K562 (cell line): ENCODE measurements around the gene DGKB. TPM values are rescaled to one million over a fixed set of nuclear protein-coding genes. Genes with fewer than 3 reads are reported as not detected.

Source experiments
- BCLAF1 ChIP-seq, 2 experiments: fragments of 450-650 bp in 1 of 2; IDR thresholded peaks; 2 replicates each; pipeline ENCODE4 v1.6.1; 2011 to 2017; ENCODE audit warnings: low read depth in 2 of 2, antibody characterized with exemption in 1 of 2, borderline replicate concordance in 1 of 2, low read length in 1 of 2, mild to moderate bottlenecking in 1 of 2, mixed read lengths in 1 of 2; ENCODE audit not compliant: control insufficient read depth in 1 of 2
- CHD1 ChIP-seq: fragments of 200-600 bp; sonication (generic); IDR thresholded peaks from one replicate; pipeline ENCODE4 v1.6.1; 2012; ENCODE audit warnings: mild to moderate bottlenecking, moderate library complexity, low read length, inconsistent platforms
- ELF4 ChIP-seq: fragments of 450-650 bp; formaldehyde crosslinking; IDR thresholded peaks from 2 replicates; pipeline ENCODE4 v1.4.0; 2022; ENCODE audit warnings: missing genetic modification characterization
- HOXB6 ChIP-seq: fragments of 250-450 bp; sonication (Bioruptor Pico); IDR thresholded peaks from 2 replicates; pipeline ENCODE4 v1.5.1; 2022; ENCODE audit warnings: mild to moderate bottlenecking, borderline replicate concordance
- MAFF ChIP-seq: IDR thresholded peaks from 2 replicates; pipeline ENCODE4 v1.6.1; 2012; ENCODE audit warnings: low read length, improper control_type of control experiment
- MLLT1 ChIP-seq, 2 experiments: fragments of 450-650 bp; IDR thresholded peaks; 2 replicates each; pipeline ENCODE4 v1.6.1; 2016
- NCOA1 ChIP-seq: fragments of 450-650 bp; IDR thresholded peaks from 2 replicates; pipeline ENCODE4 v1.6.1; 2016; ENCODE audit warnings: low read depth
- RBFOX2 ChIP-seq: fragments of 200-400 bp; formaldehyde crosslinking; IDR thresholded peaks from 2 replicates; pipeline ENCODE4 v1.6.1; 2017; ENCODE audit warnings: low read depth, mild to moderate bottlenecking, low read length, moderate library complexity
- XRCC3 ChIP-seq: fragments of 450-650 bp; IDR thresholded peaks from 2 replicates; pipeline ENCODE4 v1.6.1; 2017; ENCODE audit warnings: mild to moderate bottlenecking, moderate library complexity
- ZMIZ1 ChIP-seq, 2 experiments: fragments of 150-350 bp in 1 of 2; IDR thresholded peaks; 2 replicates each; pipeline ENCODE4 v1.6.1; 2012 to 2016; ENCODE audit warnings: low read depth in 2 of 2, low read length in 2 of 2, mild to moderate bottlenecking in 1 of 2, moderate library complexity in 1 of 2
- ZNF551 ChIP-seq: fragments of 250-450 bp; sonication (Bioruptor Pico); IDR thresholded peaks from 2 replicates; pipeline ENCODE4 v1.5.0; 2021; ENCODE audit warnings: mild to moderate bottlenecking, moderate library complexity
- ZNF778 ChIP-seq: fragments of 450-650 bp; formaldehyde crosslinking; IDR thresholded peaks from 2 replicates; pipeline ENCODE4 v1.4.0; 2020; ENCODE audit warnings: mild to moderate bottlenecking, moderate library complexity
- ZNF79 ChIP-seq: fragments of 250-450 bp; sonication (Bioruptor Pico); IDR thresholded peaks from 2 replicates; pipeline ENCODE4 v1.4.0; 2020; ENCODE audit warnings: low read depth, mild to moderate bottlenecking, moderate library complexity
- polyA plus RNA-seq, 8 experiments: library from polyadenylated mRNA; depleted of rRNA in 4 of 8; stranded (reverse) in 5 of 8; unstranded in 3 of 8; fragments of >200 nt; fragmentation: Nextera tagmentation in 2 of 8; fragmentation: Illumina TruSeq in 1 of 8; extraction: Ambion mirVana in 2 of 8; extraction: Trizol in 1 of 8; gene quantifications; 2 replicates each; pipeline versions ENCODE4 v1.2.1 to v1.2.3, GENCODE V29; 2011 to 2014; ENCODE audit warnings: inconsistent platforms in 1 of 8, missing spikeins in 1 of 8
- total RNA-seq, 7 experiments: library from RNA; depleted of rRNA in 6 of 7; stranded (reverse); fragments of >200 nt in 6 of 7; fragmentation: Illumina TruSeq in 2 of 7; extraction: Trizol in 2 of 7; gene quantifications; 2 replicates each; pipeline versions ENCODE4 v1.2.1 to v1.2.3, GENCODE V29; 2011 to 2021; ENCODE audit warnings: low replicate concordance in 1 of 7

DGKB gene
- total and polyA plus RNA-seq, 9 of the 15 experiments (the other 6 are each of a cell fraction or from before 2014, with no cell fraction given): 0.01 TPM; not detected in 8

- TF ChIP-seq ZMIZ1 (IDR thresholded peaks at IDR 0.05; ENCODE audit: low read depth in 2 of 2, low read length in 2 of 2) (no peak), MAFF (no peak), ZNF551 (CRISPR knock-in tag) (no peak), RBFOX2 (no peak), XRCC3 (no peak), ELF4 (CRISPR knock-in tag) (no peak), BCLAF1 (IDR thresholded peaks at IDR 0.05; ENCODE audit: borderline replicate concordance in 1 of 2, control insufficient read depth in 1 of 2, low read depth in 2 of 2, low read length in 1 of 2) (no peak), ZNF79 (CRISPR knock-in tag) (no peak), CHD1 (no peak), ZNF778 (CRISPR knock-in tag) (no peak), MLLT1 (IDR thresholded peaks at IDR 0.05) (no peak), HOXB6 (CRISPR knock-in tag) (no peak), NCOA1 (no peak)
Observed at GRCh38 chr7:14275356-14275755, 627.2 kb downstream of the DGKB start (continued).
